ENCODE data around the gene ABR. TPM values are rescaled to one million over a fixed set of nuclear protein-coding genes. Genes with fewer than 3 reads are reported as not detected.

ABR gene
- total RNA-seq, 1 experiment from 2014 or later = 172 TPM

GRCh38 chr17:1166276-1166675 is 13.5 kb downstream of the ABR start:
- ChIA-PET CTCF (no interaction called here), POLR2A (no interaction called here)
- ATAC-seq (no peak), DNase-seq (ENCODE audit: low read depth, low spot score) (no peak)
- no TSS peak for BruUV-seq (replicated peaks)
- H3K36me3 ChIP-seq (ENCODE audit: control insufficient read depth, insufficient read depth, low read length) = no peaks in the 10 kb centered on the region
- H3K9me3 ChIP-seq (ENCODE audit: control insufficient read depth, insufficient read depth, low read depth, low read length) = no peaks in the 10 kb centered on the region
- no peak overlapping the region for H3K4me3 ChIP-seq (ENCODE audit: low read depth in 2 of 2, low read length in 2 of 2)
- TF ChIP-seq SIN3A (IDR thresholded peaks at IDR 0.05; ENCODE audit: borderline replicate concordance, insufficient read depth, low read depth, low read length) (no peak), CTCF (IDR thresholded peaks at IDR 0.05) (no peak), POLR2AphosphoS5 (IDR thresholded peaks at IDR 0.05; ENCODE audit: low read depth, low read length) (no peak), REST (IDR thresholded peaks at IDR 0.05; ENCODE audit: insufficient read depth in 1 of 2, low read depth in 2 of 2, low read length in 1 of 2) (no peak), TCF7L2 (IDR thresholded peaks at IDR 0.05; ENCODE audit: low read depth, low read length) (no peak)
- in situ Hi-C loops (cut with HindIII; ENCODE audit: low pct_unique_long_range_greater_than_20kb, low sequenced_read_pairs) (no loop called here), intact Hi-C loops (cut with micrococcal nuclease; ENCODE audit: unreplicated experiment) (no loop called here)
- H3K27ac ChIP-seq (ENCODE audit: low read length) = no peak overlapping the region
- H3K27me3 ChIP-seq (ENCODE audit: control insufficient read depth, insufficient read depth, low read length) = no peaks in the 10 kb centered on the region
- H3K4me1 ChIP-seq (ENCODE audit: control insufficient read depth, insufficient read depth, low read length) = no peaks in the 10 kb centered on the region

GRCh38 chr17:1165836-1166235 is 13.9 kb downstream of the ABR start:
- intact Hi-C loops (cut with micrococcal nuclease; ENCODE audit: unreplicated experiment) (no loop called here), in situ Hi-C loops (cut with HindIII; ENCODE audit: low pct_unique_long_range_greater_than_20kb, low sequenced_read_pairs) (no loop called here)
- no peak for DNase-seq (ENCODE audit: low read depth, low spot score)
- CTCF ChIA-PET = no interaction called here
- Histone ChIP-seq H3K36me3 (ENCODE audit: control insufficient read depth, insufficient read depth, low read length) (no peaks in the 10 kb centered on the region), H3K4me3 (ENCODE audit: low read depth in 2 of 2, low read length in 2 of 2) (no peak overlapping the region), H3K4me1 (ENCODE audit: control insufficient read depth, insufficient read depth, low read length) (no peaks in the 10 kb centered on the region), H3K27me3 (ENCODE audit: control insufficient read depth, insufficient read depth, low read length) (no peaks in the 10 kb centered on the region), H3K9me3 (ENCODE audit: control insufficient read depth, insufficient read depth, low read depth, low read length) (no peaks in the 10 kb centered on the region), H3K27ac (ENCODE audit: low read length) (no peak overlapping the region)
- ATAC-seq = no peak
- TF ChIP-seq POLR2AphosphoS5 (IDR thresholded peaks at IDR 0.05; ENCODE audit: low read depth, low read length) (no peak), REST (IDR thresholded peaks at IDR 0.05; ENCODE audit: insufficient read depth in 1 of 2, low read depth in 2 of 2, low read length in 1 of 2) (no peak)
- BruUV-seq (replicated peaks) = no TSS peak
- POLR2A ChIA-PET = no interaction called here
